Mesendoderm (in vitro differentiated cells): Measurements from ENCODE around the gene RAMAC.
A peak's percentile ranks its signal among the peaks of the same experiment; 100 is the strongest.

Source experiments
- DNase-seq: peaks from one replicate; pipeline ENCODE4 v3.0.0; 2013
- H2AK5ac ChIP-seq: 2 replicates; pipeline ENCODE4 v1.6.1; 2013; ENCODE audit warnings: low read length, inconsistent platforms
- H2BK120ac ChIP-seq: 2 replicates; pipeline ENCODE4 v1.6.1; 2013; ENCODE audit warnings: low read depth, mild to moderate bottlenecking, low read length, moderate library complexity, mixed read lengths
- H2BK15ac ChIP-seq: replicated peaks from 2 replicates; pipeline ENCODE4 v1.6.1; 2013; ENCODE audit warnings: low read depth, mild to moderate bottlenecking, moderate library complexity
- H2BK5ac ChIP-seq: 2 replicates; pipeline ENCODE4 v1.6.1; 2013; ENCODE audit warnings: low read length, inconsistent platforms
- H3K18ac ChIP-seq: 2 replicates; pipeline ENCODE4 v1.6.1; 2013; ENCODE audit warnings: mild to moderate bottlenecking, low read length, mixed read lengths
- H3K23ac ChIP-seq: one replicate; pipeline ENCODE4 v1.6.1; 2013; ENCODE audit warnings: low read length
- H3K27ac ChIP-seq: 2 replicates; pipeline ENCODE4 v1.5.1; 2013; ENCODE audit warnings: low read depth, mild to moderate bottlenecking, inconsistent platforms, low read length, moderate library complexity
- H3K27me3 ChIP-seq: 2 replicates; pipeline ENCODE4 v1.6.1; 2013; ENCODE audit warnings: low read length, control low read depth, mild to moderate bottlenecking, inconsistent platforms; ENCODE audit not compliant: insufficient read depth, poor library complexity
- H3K36me3 ChIP-seq: 2 replicates; pipeline ENCODE4 v1.6.1; 2013; ENCODE audit warnings: low read length, inconsistent platforms; ENCODE audit not compliant: control insufficient read depth, insufficient read depth
- H3K4ac ChIP-seq: one replicate; pipeline ENCODE4 v1.6.1; 2013; ENCODE audit warnings: low read depth, mild to moderate bottlenecking, low read length, moderate library complexity
- H3K4me1 ChIP-seq: 2 replicates; pipeline ENCODE4 v1.6.1; 2013; ENCODE audit warnings: low read depth, low read length, inconsistent platforms; ENCODE audit not compliant: control insufficient read depth
- H3K4me2 ChIP-seq: 2 replicates; pipeline ENCODE4 v1.6.1; 2013; ENCODE audit warnings: low read length
- H3K4me3 ChIP-seq: 2 replicates; pipeline ENCODE4 v1.5.1; 2013; ENCODE audit warnings: mild to moderate bottlenecking, low read length
- H3K56ac ChIP-seq: one replicate; pipeline ENCODE4 v1.6.1; 2013; ENCODE audit warnings: low read length
- H3K79me1 ChIP-seq: 2 replicates; pipeline ENCODE4 v1.6.1; 2013; ENCODE audit warnings: low read length, inconsistent platforms
- H3K79me2 ChIP-seq: 2 replicates; pipeline ENCODE4 v1.6.1; 2013; ENCODE audit warnings: mild to moderate bottlenecking, low read length; ENCODE audit not compliant: control insufficient read depth, insufficient read depth
- H3K9ac ChIP-seq: 2 replicates; pipeline ENCODE4 v1.6.1; 2013; ENCODE audit warnings: low read length, inconsistent platforms
- H4K5ac ChIP-seq: one replicate; pipeline ENCODE4 v1.6.1; 2013; ENCODE audit warnings: low read length
- H4K8ac ChIP-seq: one replicate; pipeline ENCODE4 v1.6.1; 2013; ENCODE audit warnings: low read depth, mild to moderate bottlenecking, control low read depth, low read length, moderate library complexity
- WGBS: extraction: QIAGEN DNeasy Blood & Tissue Kit; methylation state at CpG from one replicate; pipeline ENCODE4 v1.1.7; 2013; ENCODE audit warnings: low lambda C conversion rate, missing lambda C conversion rate; ENCODE audit not compliant: insufficient coverage; ENCODE audit errors: extremely low coverage; 5-methylcytosine and 5-hydroxymethylcytosine counted together

RAMAC gene

DNA sequence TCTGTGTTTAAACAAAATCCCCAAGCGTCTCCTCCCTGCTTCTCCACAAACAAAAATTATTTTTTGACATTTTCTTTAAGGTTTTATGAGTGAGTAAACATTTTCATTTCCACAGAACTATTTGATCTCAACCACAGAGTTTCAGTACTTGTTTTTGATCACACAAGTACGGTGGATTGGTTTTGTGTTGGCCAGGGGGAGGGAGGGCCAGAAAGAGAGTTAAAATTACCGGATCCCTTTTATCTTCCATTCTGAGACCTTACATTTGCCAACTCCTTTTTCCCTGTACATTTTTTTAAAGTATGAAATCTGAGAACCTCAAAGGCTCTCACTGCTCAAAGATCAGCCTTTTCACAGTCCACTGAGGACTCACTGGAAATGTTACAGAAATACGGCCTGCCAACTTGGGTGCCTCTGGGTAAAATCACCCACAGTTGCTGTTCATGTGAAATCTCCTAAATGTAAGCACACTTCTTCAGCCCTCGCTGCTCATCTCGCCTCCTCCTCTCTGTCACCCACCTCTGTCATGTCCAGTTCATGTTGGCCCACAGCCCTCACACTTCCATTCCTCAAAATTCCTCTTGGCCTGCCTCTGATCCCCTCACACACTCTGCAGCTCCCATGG, 35.2 kb upstream of the RAMAC start:
- H3K27me3 ChIP-seq, result peaks cover 8% of the 10 kb centered on the region
- no peaks in the 10 kb centered on the region for H3K4me1 ChIP-seq
- no peak overlapping the region for H3K4me3 ChIP-seq
- no peak overlapping the region for H2BK5ac ChIP-seq
- no peak overlapping the region for H3K4me2 ChIP-seq
- no peak for DNase-seq
- H2BK120ac ChIP-seq, result no peak overlapping the region
- H4K5ac ChIP-seq, result no peak overlapping the region
- no peak overlapping the region for H3K56ac ChIP-seq
- no peak overlapping the region for H2BK15ac ChIP-seq
- H3K79me2 ChIP-seq, result no peaks in the 10 kb centered on the region
- no peak overlapping the region for H3K9ac ChIP-seq
- no peak overlapping the region for H2AK5ac ChIP-seq
- H4K8ac ChIP-seq, result no peak overlapping the region
- WGBS, result no CpG with 5 or more reads among the region's 6 CpGs
- H3K36me3 ChIP-seq, result no peaks in the 10 kb centered on the region
- H3K4ac ChIP-seq, result no peak overlapping the region
- H3K18ac ChIP-seq, result no peak overlapping the region
- no peak overlapping the region for H3K23ac ChIP-seq
- H3K79me1 ChIP-seq, result no peaks in the 10 kb centered on the region
- no peak overlapping the region for H3K27ac ChIP-seq

DNA sequence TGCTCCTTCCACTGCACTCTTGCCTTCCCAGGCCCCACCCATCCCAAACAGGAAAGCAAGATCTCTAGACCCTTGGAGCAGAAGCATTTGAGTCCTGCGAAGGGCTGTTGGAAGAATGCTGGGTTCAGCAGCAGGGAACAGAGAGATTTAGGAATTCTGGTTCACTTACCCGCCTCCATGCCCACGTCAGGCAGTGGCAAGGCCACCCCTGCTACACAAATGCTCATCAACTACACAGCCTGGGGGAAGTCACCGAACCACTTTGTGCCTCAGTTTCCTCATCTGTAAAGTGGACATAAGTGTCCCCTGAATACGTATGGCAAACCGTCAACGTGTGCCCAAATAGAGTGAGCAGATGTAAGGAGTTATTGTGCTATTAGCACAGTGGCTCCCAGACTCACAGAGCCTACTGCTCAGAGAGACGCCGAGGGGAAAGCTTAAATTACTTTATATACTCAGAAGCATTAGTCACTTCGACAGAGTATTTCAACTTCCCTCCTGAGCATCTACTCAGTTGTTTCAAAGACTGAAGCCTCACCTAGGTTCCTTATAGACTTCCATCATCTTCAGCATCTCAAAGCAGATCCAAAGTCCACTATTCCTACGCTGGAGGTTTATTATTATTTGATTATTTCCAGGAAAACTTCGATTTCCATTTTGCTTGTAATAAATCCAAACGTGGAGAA, 34.4 kb upstream of the RAMAC start:
- Histone ChIP-seq H3K4me2 (peak overlapping the region; percentile 71), H3K4ac (no peak overlapping the region), H3K23ac (no peak overlapping the region), H3K79me2 (no peaks in the 10 kb centered on the region), H4K5ac (no peak overlapping the region), H2BK120ac (no peak overlapping the region), H3K56ac (peak overlapping the region; percentile 80), H3K79me1 (no peaks in the 10 kb centered on the region), H3K27ac (no peak overlapping the region), H3K4me1 (no peaks in the 10 kb centered on the region), H2AK5ac (no peak overlapping the region), H2BK5ac (no peak overlapping the region), H2BK15ac (no peak overlapping the region), H4K8ac (no peak overlapping the region), H3K36me3 (no peaks in the 10 kb centered on the region), H3K4me3 (peak overlapping the region; percentile 40), H3K27me3 (peaks cover 8% of the 10 kb centered on the region), H3K9ac (peak overlapping the region; percentile 66), H3K18ac (peak overlapping the region; percentile 94)
- WGBS, result no CpG with 5 or more reads among the region's 13 CpGs
- no peak for DNase-seq

DNA sequence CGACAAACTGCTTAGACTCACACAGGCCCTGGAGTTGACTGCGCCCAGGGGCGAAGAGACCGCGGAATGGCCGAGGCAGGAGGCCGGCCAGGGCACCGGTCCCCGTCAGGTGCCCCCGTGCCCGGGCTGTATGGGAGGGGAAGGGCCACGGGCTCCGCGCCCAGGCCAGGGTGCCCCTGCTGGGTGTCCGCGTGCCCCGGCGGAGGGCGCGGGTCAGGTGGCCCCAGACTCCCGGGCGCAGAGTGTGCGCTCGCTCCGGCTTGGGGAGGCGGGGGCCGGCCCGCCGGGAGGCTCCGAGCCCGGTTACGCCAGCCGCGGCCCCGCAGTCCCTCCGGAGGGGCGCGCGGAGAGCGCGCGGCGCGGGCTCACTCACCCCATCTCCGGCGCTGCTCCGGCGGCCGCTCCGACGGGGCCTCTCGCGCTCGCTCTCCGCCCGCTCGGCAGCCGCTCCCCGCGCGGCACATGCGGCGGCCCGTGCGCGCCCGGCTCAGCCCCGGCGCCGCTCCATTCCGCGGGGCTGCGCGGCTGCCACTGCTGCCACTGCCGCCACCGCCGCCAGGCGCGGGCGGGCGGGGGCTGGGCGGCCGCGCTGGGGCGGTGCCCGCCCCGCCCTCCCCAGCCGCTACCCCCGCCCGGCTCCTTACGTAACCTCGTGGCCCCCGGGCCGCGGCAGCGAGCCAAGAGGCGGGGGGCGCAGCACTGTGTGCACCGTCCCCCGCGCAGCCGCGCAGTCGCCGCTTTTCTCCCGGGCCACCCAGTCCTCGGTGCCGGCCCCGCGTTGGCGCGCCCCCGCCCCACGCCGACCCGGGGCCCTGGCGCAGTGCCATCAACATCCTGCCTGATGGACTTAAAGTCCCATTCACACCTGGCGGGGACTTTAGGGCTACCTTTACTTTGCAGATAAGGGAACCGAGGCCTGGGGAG, 33.6 kb upstream of the RAMAC start, which contains the start of gene HOMER2:
HOMER2 (minus strand) TSS at position 563 of the 924 bp plus-strand sequence; CDS start at position 378, 185 bp downstream.
- peak within 1 kb of the TSS; percentile 48 for H3K4ac ChIP-seq
- H3K4me3 ChIP-seq, result peak within 1 kb of the TSS; percentile 40
- H2BK120ac ChIP-seq, result peak within 1 kb of the TSS; percentile 57
- no peak within 1 kb of the TSS for H3K27ac ChIP-seq
- peaks cover 8% of the 10 kb centered on the region for H3K27me3 ChIP-seq
- H2AK5ac ChIP-seq, result no peak within 1 kb of the TSS
- H3K18ac ChIP-seq, result peak within 1 kb of the TSS; percentile 94
- no CpG with 5 or more reads among the region's 119 CpGs for WGBS
- no peaks in the 10 kb centered on the region for H3K4me1 ChIP-seq
- H3K79me1 ChIP-seq, result no peaks in the 10 kb centered on the region
- peak; percentile 47 for DNase-seq
- H2BK15ac ChIP-seq, result no peak within 1 kb of the TSS
- H3K36me3 ChIP-seq, result no peaks in the 10 kb centered on the region
- peak within 1 kb of the TSS; percentile 66 for H3K9ac ChIP-seq
- no peak within 1 kb of the TSS for H2BK5ac ChIP-seq
- H3K23ac ChIP-seq, result no peak within 1 kb of the TSS
- no peak within 1 kb of the TSS for H4K5ac ChIP-seq
- H3K79me2 ChIP-seq, result no peaks in the 10 kb centered on the region
- peak within 1 kb of the TSS; percentile 71 for H3K4me2 ChIP-seq
- peak within 1 kb of the TSS; percentile 59 for H4K8ac ChIP-seq
- peak within 1 kb of the TSS; percentile 80 for H3K56ac ChIP-seq

DNA sequence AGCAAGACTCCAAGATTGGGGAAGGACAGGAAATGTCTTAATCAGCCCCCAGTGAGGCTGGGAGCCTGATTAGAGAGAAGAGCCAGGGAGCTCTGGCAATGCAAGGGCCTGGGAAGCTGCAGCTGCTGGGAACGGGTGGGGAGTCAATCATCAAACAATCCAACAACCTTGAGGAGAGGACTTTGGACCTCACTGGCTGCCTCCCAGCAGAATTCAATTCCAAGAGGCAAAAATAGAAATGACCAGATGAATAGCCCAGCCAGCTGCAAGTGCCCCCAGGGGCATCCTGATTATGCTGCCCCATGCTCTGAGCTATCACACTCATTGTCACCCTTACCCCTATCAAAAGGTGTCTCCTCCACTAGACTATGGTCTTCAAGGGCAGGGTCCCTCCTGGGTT, 27.4 kb upstream of the RAMAC start:
- no peak overlapping the region for H3K4me2 ChIP-seq
- no peak overlapping the region for H4K5ac ChIP-seq
- H3K56ac ChIP-seq, result no peak overlapping the region
- H3K18ac ChIP-seq, result no peak overlapping the region
- no peak overlapping the region for H2AK5ac ChIP-seq
- H3K36me3 ChIP-seq, result no peaks in the 10 kb centered on the region
- H3K79me1 ChIP-seq, result no peaks in the 10 kb centered on the region
- H3K27ac ChIP-seq, result no peak overlapping the region
- no peak for DNase-seq
- H2BK15ac ChIP-seq, result no peak overlapping the region
- no peaks in the 10 kb centered on the region for H3K79me2 ChIP-seq
- no peak overlapping the region for H3K4ac ChIP-seq
- H2BK120ac ChIP-seq, result no peak overlapping the region
- H2BK5ac ChIP-seq, result no peak overlapping the region
- WGBS, result no CpG with 5 or more reads among the region's 1 CpG
- no peak overlapping the region for H3K4me3 ChIP-seq
- no peaks in the 10 kb centered on the region for H3K27me3 ChIP-seq
- no peak overlapping the region for H3K23ac ChIP-seq
- H4K8ac ChIP-seq, result no peak overlapping the region
- no peaks in the 10 kb centered on the region for H3K4me1 ChIP-seq
- H3K9ac ChIP-seq, result no peak overlapping the region

DNA sequence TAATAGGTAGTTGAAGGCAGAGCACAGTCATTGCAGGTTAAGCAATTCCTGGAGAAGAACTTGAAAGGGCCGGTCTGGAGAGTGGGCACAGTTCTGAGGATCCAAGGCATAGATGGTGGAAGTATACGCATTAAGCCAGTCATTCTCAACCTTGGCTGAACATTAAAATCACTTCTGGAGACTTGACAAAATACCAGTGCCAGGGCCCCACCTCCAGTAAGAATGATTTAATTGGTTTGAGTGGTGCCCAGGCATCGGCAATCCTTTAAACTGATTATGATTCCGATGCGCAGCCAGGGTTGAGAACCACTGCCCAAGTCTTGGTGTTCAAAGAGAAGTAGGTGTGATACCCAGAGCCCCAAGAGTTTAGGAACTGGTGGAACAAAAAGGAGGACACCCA, 26.6 kb upstream of the RAMAC start:
- Histone ChIP-seq H3K79me1 (no peaks in the 10 kb centered on the region), H3K4ac (no peak overlapping the region)
- no CpG with 5 or more reads among the region's 5 CpGs for WGBS

More for the DNA sequence above, 26.6 kb upstream of the RAMAC start:
- Histone ChIP-seq H2AK5ac (no peak overlapping the region), H4K8ac (no peak overlapping the region), H3K4me1 (no peaks in the 10 kb centered on the region), H3K23ac (no peak overlapping the region), H3K27me3 (no peaks in the 10 kb centered on the region), H3K9ac (no peak overlapping the region), H3K79me2 (no peaks in the 10 kb centered on the region), H3K27ac (no peak overlapping the region), H2BK5ac (no peak overlapping the region), H2BK15ac (no peak overlapping the region), H3K56ac (no peak overlapping the region), H3K36me3 (no peaks in the 10 kb centered on the region), H3K4me3 (no peak overlapping the region), H2BK120ac (no peak overlapping the region), H4K5ac (no peak overlapping the region), H3K18ac (no peak overlapping the region), H3K4me2 (no peak overlapping the region)
- no peak for DNase-seq
